ENCODE measurements around the gene ADAMTS19.
"Not testable (repeated sequence)": the region's sequence is repeated elsewhere in the genome, so short reads cannot be mapped to it uniquely, and the experiment has no call there.

The ADAMTS19 gene, protein sequence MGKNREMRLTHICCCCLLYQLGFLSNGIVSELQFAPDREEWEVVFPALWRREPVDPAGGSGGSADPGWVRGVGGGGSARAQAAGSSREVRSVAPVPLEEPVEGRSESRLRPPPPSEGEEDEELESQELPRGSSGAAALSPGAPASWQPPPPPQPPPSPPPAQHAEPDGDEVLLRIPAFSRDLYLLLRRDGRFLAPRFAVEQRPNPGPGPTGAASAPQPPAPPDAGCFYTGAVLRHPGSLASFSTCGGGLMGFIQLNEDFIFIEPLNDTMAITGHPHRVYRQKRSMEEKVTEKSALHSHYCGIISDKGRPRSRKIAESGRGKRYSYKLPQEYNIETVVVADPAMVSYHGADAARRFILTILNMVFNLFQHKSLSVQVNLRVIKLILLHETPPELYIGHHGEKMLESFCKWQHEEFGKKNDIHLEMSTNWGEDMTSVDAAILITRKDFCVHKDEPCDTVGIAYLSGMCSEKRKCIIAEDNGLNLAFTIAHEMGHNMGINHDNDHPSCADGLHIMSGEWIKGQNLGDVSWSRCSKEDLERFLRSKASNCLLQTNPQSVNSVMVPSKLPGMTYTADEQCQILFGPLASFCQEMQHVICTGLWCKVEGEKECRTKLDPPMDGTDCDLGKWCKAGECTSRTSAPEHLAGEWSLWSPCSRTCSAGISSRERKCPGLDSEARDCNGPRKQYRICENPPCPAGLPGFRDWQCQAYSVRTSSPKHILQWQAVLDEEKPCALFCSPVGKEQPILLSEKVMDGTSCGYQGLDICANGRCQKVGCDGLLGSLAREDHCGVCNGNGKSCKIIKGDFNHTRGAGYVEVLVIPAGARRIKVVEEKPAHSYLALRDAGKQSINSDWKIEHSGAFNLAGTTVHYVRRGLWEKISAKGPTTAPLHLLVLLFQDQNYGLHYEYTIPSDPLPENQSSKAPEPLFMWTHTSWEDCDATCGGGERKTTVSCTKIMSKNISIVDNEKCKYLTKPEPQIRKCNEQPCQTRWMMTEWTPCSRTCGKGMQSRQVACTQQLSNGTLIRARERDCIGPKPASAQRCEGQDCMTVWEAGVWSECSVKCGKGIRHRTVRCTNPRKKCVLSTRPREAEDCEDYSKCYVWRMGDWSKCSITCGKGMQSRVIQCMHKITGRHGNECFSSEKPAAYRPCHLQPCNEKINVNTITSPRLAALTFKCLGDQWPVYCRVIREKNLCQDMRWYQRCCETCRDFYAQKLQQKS

DNA sequence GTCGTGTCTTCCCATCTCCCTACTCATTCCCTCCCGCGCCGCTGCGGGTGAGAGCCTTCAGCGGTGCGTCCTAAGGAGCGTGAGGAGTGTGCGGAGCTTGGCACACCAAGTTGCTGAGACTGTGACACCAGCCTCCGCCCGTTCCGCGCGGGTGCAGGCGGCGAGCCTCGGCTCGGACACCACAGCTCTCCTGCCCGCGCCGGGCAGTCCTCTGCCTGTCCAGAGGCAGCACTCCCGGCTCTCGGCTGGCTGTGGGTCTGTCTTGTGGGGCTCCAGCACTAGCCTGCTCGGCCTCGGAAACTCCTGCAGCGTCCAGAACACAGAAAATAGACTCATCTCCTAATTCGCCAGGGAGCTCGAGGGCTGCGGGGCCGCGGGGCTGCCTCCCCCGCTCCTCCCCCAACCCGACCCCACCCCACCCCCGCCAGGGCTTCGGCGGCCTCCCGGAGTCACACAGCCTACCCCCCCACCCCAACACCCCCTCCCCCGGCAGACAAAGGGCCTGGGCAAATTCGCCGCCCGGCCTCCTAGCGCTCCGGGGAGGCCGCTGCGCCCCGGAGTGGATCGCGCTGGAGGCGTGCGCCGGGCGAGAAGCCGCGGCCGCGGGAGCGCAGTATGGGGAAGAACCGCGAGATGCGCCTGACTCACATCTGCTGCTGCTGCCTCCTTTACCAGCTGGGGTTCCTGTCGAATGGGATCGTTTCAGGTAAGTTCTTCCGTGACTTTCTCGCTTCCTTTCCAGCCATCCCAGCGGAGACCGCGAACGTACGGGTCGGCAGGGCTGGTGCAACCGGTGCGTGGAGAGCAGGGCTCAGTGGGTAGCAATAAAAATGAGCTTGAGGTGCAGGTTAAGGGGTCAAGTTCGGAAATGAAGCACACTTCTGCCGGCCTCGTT, at the start of gene ADAMTS19:
TSS of gene ADAMTS19 (plus strand) at position 522 of the 895 bp plus-strand sequence. CDS start at position 616, 94 bp downstream.
- no peak for DNase-seq (ENCODE audit: low read depth in 4 of 4, low spot score in 1 of 4)

DNA sequence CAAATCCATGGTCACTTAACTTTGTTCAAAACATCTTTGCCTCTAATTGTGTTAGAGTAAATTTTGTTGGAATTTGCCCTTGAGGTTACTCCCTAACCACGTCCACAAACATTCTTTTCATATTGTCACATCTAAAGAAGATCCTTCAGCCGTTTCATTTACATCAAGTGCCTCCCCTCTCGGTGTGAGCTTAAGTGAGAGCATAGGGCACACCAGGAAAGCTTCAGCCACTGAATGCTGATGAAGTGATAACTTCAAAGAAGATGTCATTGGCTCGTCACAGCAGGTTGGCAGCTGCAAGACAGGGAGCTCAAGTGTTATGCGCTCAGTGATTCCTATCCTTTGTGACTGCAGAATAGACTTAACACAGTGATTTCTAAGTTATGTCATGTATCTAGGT, 49.6 kb upstream of the ADAMTS19 start:
- DNase-seq (ENCODE audit: low read depth in 4 of 4, low spot score in 1 of 4): no peak

DNA sequence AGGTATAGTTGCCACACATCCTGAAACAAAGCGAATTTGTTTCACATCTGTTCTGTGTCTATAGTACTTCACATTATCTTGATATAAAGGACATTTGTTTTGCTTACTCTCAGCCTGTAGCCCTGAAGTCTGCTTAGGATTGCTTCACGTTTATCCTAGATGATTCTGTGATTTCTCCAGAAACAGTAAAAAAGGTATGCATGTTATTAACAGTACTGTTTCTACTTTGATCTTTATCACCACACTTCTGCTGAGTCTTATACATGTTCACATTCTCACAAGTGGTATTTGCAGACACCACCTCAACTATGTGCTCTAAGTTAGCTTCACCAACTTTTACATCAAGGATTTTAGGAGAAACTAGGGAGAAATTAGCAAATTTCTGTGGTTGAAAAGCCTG, 47.4 kb upstream of the ADAMTS19 start:
- DNase-seq (ENCODE audit: low read depth in 4 of 4, low spot score in 1 of 4): no peak

DNA sequence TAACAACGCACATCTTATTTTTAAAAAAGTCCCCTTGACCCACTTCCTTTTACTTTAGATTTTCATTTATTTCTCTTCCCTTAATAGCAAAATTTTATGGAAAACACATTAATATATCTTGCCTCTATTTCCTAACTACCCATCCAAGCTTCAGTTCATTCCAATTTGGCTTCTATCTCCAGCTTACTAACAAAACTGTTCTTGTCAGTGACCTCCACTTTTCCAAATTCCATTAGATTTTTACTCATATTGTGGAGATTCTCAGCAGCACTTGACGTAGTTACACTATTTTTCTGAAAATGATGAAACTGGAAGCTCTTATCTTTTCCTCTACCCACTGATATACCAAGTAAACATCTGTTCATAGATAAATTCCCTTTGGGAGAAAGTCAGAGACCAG, 46.5 kb upstream of the ADAMTS19 start:
- DNase-seq (ENCODE audit: low read depth in 4 of 4, low spot score in 1 of 4): no peak

DNA sequence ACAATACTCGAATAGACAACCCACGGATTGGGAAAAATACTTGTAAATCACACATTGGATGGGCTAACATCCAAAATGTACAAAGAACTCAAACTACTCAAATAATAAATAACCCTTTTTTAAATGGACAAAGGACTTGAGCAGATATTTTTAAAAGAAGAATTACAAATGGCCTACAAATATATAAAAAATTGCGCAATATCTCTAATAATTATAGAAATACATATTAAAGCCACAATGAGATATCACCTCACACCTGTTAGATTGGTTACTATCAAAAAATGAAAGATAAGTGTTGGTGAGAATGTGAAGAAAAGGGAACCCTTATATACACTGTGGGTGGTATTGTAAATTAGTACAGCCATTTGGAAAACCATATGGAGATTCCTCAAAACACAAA, 40.8 kb upstream of the ADAMTS19 start:
- DNase-seq (ENCODE audit: low read depth in 4 of 4, low spot score in 1 of 4): no peak

DNA sequence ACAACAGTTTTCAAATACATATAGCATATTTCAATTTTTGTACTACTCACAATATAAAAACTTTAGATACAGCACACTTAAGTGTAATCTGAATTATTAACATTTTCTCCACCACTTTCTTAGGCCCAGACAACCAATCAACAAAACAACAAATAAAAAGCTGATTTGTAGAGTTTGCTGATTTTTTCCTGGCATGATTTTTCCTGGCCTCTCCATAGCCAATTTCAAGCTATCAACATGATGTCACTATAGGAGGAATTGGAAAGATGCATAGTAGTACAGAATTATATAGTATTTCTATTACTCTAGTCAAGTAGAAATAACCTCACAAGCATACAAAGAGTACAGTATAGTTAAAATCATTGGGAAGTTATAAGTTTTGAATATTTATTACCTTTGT, 35.1 kb upstream of the ADAMTS19 start:
- DNase-seq (ENCODE audit: low read depth in 4 of 4, low spot score in 1 of 4): no peak

DNA sequence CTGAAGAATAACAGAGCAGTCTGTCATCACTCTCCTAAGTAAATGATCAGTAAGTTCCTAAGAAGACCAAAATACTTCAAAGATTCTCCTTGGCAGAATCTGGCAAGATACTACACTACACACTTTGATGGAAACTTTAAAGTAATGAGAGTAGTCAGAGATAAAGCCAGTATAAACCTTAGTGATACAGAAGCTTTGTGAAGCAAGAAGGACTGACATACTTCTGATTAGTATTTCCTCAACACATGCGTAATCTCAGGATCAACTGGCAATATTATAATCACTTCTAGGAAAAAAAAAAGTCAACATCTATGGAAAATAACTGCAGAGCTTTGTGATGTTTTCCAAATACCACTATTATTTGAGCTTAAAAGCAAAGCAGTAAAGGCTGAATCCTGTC, 34.0 kb upstream of the ADAMTS19 start:
- DNase-seq (ENCODE audit: low read depth in 4 of 4, low spot score in 1 of 4): no peak

DNA sequence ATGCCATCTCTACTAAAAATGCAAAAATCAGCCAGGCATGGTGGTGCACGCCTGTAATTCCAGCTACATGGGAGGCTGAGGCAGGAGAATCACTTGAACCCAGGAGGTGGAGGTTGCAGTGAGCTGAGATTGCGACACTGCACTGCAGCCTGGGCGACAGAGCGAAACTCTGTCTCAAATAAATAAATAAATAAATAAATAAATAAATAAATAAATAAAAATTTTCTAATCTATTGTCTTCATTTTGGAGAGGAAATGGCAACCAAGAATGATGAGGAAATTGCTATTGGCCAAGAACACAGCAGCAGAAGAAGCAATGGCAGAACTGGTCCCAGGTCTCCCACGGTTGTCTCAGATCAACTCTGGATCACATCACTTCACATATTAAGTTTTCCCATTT, 31.5 kb upstream of the ADAMTS19 start:
- DNase-seq (ENCODE audit: low read depth in 4 of 4, low spot score in 1 of 4): not testable (repeated sequence)

DNA sequence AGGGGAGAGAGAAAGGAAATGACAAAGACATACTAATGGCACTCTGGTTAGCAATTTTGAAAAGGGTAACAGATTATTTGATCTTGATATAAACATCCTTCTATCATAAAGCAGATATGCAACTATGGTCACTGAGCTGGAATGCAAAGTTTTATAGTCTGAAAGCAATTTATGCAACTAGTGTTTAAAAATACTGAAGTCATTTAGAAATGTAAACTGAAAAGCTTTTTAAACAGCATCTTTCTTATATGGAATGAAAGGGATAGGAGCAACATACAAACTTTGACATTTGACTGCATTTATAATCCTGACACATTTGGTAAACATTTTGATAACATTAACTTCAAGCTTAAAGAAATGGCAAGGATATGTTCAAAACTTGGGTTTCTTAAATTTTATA, 28.7 kb upstream of the ADAMTS19 start:
- no peak for DNase-seq (ENCODE audit: low read depth in 4 of 4, low spot score in 1 of 4)

DNA sequence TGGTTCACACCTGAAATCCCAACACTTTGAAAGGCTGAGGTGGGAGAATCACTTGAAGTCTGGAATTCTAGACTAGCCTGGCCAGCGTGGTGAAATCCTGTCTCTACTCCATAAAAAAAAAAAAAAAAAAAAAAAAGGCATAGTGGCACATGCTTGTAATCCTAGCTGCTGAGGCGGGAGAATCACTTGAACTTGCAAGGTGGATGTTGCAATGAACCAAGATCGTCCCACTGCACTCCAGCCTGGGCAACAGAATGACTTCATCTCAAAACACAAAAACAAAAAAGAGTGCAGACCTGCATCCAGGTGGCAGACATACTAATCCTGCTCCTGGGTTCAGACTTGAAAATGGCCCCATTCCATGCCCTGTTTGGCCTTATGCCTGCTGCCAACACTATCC, 21.8 kb upstream of the ADAMTS19 start:
- no peak for DNase-seq (ENCODE audit: low read depth in 4 of 4, low spot score in 1 of 4)

DNA sequence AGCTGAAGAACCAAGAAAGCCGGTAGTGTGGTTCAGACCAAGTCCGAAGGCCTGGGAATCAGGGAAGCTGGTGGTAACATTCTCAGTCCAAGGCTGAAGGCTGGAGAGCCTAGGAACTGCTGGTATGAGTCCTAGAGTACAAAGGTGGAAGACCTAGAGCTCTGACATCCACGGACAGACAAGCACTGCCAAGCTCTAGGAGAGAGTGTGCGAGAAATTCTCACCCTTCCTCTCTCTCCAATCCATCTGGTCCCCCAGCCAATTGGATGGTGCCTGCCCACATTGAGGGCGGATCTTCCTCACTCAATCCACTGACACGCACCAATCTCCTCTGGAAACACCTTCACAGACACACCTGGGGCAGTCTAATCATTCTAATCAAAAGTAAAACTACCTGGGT, 19.7 kb upstream of the ADAMTS19 start:
- DNase-seq (ENCODE audit: low read depth in 4 of 4, low spot score in 1 of 4): no peak

DNA sequence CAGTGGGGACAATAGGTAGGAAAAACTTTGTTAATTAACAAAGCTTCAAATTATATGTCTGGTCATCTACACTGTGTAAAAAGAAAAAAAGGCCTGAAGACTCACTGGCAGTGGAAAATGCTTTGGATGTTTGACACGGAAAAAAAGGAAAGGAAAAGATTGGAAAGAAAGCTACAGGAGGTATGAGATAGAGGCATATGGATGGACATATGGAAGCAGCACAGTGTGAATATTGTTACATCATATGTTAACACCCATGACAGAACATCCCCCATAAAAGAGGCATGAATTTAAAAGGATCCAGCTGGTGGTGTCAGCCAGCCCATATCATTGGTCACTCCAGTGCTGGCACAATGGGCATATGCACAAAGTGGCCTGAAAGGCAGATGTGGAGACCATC, 19.0 kb upstream of the ADAMTS19 start:
- DNase-seq (ENCODE audit: low read depth in 4 of 4, low spot score in 1 of 4): no peak

DNA sequence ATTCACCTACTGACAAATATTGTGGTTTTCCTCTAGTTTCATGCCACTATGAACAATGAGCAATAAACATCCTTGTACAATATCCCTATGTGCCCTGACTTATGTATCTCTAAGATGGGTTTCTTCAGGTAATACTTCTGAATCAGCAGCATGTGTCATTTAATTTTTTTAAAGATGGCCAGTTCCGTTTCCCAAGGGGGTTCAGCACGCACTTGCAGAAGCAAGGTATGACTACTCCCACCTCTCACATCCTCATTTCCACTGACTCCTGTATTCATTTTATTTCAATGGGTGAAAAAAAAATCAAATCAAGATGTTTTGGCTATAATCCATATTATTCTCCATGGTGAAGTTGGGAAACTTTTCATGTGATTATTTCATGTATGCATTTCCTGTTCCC, 14.7 kb upstream of the ADAMTS19 start:
- no peak for DNase-seq (ENCODE audit: low read depth in 4 of 4, low spot score in 1 of 4)

DNA sequence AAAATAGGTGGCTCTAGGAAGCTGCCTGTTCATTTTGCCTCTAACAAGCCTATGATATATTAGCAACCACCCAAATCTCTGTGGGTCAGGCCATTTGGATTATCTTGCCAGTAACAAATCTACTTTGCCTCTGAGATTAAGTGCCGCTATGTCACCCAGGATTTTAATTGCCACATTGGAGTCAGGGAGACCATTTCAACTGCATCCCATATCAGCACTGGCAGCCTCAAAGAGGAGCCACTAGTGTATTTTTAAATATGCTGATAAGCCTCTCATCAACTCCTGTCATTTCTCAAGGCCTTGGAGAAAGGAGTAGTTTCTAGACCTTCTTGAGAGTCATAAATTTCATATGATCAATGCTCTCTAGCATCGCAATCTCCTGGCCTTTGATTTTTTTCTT, 12.1 kb upstream of the ADAMTS19 start:
- DNase-seq (ENCODE audit: low read depth in 4 of 4, low spot score in 1 of 4): no peak

DNA sequence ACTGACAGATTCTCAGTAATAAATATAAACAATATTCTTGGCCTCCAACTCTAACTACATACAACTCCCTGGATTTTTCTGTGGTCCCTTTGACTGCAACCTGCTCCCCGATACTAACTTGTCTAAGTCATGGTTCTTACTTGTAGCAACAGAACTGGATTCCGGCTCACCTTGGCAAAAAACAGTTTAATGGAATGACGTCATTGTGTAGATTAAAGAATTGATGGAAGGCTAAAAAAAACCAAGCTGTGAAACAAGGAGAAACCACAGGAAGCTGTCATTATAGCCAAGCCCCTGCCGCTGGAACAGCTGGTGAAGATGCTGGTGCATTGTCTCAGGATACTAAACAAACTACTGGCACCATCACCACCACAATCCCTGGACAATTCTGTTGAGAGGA, 11.4 kb upstream of the ADAMTS19 start:
- no peak for DNase-seq (ENCODE audit: low read depth in 4 of 4, low spot score in 1 of 4)

DNA sequence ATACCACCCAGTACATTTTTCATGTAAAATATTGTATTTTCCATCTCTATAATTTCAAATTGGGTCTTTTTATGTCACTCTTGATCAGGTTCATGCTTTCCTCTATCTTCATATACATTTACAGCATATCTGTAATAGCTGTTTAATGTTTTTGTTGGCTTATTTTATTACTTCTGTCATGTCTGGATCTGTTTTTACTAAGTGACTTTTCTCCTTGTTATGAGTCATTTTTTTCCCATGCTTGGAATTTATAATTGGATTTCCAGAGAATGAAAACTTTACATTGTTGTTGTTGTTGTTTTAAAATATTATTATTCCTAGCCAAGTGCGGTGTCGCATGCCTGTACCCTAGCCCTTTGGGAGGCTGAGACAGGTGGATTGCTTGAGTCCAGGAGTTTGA, 5.6 kb upstream of the ADAMTS19 start:
- DNase-seq (ENCODE audit: low read depth in 4 of 4, low spot score in 1 of 4): no peak

DNA sequence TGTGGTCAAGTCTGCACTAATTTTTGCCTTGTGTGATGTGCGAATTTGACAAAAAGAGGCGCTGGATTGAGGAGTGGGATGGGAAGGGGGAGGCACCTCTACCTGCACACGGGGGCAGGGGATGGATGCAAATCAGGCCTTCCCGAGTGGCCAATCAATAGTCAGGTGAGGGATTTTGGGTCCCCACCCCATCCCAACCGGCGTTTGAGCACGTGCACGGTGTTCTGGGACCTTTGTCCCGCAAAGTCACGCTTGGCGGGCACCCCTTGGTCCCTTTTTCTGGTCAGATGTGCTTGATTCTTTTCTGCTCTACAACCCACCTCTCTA, 685 bp upstream of the ADAMTS19 start:
- DNase-seq (ENCODE audit: low read depth in 4 of 4, low spot score in 1 of 4): no peak

DNA sequence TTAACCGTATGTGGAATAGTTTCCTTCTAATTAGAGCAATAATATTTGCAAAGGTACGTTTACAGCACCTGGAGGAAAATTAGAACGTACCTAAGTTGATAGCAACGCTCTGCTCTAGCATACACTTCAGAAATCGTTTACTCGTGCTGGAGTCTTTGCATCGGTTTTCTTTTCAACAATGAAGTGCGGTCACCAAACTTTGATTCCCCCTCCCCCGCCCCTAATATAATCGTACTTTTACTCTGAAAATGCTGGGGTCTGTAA, 506 bp downstream of the ADAMTS19 start:
- no peak for DNase-seq (ENCODE audit: low read depth in 4 of 4, low spot score in 1 of 4)

DNA sequence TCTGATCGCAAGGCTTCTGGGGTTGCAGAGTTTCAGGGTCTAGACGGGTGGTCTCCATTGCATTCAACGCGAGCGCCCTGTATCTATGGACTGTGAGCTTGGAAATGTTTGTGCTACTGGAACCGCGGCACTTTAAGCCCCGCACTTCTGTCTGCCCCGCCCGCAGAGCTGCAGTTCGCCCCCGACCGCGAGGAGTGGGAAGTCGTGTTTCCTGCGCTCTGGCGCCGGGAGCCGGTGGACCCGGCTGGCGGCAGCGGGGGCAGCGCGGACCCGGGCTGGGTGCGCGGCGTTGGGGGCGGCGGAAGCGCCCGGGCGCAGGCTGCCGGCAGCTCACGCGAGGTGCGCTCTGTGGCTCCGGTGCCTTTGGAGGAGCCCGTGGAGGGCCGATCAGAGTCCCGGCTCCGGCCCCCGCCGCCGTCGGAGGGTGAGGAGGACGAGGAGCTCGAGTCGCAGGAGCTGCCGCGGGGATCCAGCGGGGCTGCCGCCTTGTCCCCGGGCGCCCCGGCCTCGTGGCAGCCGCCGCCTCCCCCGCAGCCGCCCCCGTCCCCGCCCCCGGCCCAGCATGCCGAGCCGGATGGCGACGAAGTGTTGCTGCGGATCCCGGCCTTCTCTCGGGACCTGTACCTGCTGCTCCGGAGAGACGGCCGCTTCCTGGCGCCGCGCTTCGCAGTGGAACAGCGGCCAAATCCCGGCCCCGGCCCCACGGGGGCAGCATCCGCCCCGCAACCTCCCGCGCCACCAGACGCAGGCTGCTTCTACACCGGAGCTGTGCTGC, 1.0 kb downstream of the ADAMTS19 start:
- no peak for DNase-seq (ENCODE audit: low read depth in 4 of 4, low spot score in 1 of 4)

DNA sequence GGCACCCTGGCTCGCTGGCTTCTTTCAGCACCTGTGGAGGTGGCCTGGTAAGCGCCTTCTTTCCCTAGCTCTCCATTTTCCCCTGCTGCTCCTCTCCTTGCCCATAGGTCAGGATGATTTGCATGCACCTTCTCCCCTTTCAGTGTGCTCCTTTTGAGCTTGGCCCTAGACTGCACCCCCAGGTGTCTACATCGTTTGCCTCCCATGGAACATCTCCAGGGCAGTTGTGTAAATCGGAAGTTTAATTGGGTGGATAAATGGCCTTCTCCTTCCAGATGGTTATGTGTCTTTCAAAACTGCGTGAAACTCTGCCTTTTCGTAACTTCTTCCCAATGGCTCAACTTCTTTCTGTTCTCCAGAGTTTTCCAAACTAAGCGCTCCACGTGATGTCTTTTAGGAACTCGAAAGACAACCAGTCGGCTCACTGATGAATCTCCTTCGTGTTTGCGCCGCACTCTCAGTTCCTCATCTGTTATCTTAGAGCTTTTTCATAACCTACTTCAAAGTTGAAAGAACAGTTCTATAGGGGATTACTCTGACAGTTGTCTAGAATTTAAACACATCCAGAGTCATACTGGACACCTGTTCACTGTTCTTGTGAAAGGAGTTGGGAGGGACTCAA, 1.7 kb downstream of the ADAMTS19 start:
- no peak for DNase-seq (ENCODE audit: low read depth in 4 of 4, low spot score in 1 of 4)

Data from stimulated activated CD4-positive, alpha-beta T cell treated with anti-CD3 and anti-CD28 coated beads, Interleukin-1b, Interleukin-23, amount 100 ng/mL, for 24 hours (primary cell).